Neural progenitor cell (in vitro differentiated cells): ENCODE results near the gene LYPD6B. TPM values are rescaled to one million over a fixed set of nuclear protein-coding genes. Genes with fewer than 3 reads are reported as not detected.

Source experiments
- DNase-seq: peaks from one replicate; pipeline ENCODE4 v3.0.0-alpha.2; 2016; ENCODE audit warnings: low spot score
- H2AFZ ChIP-seq: fragments of 200-600 bp; sonication (generic); replicated peaks from 2 replicates; pipeline ENCODE4 v1.6.1; 2016; ENCODE audit warnings: antibody characterized with exemption
- H3F3A ChIP-seq: fragments of 200-600 bp; sonication (generic); 2 replicates; pipeline ENCODE4 v1.6.1; 2016; ENCODE audit warnings: antibody characterized with exemption, low read depth
- H3K27ac ChIP-seq: fragments of 200-600 bp; sonication (generic); 2 replicates; pipeline ENCODE4 v1.5.1; 2016; ENCODE audit warnings: mild to moderate bottlenecking
- H3K27me3 ChIP-seq: fragments of 200-600 bp; sonication (generic); 2 replicates; pipeline ENCODE4 v1.6.1; 2016; ENCODE audit warnings: mild to moderate bottlenecking, moderate library complexity
- H3K36me3 ChIP-seq: fragments of 200-600 bp; sonication (generic); 2 replicates; pipeline ENCODE4 v1.5.1; 2016
- H3K4me1 ChIP-seq: fragments of 200-600 bp; sonication (generic); 2 replicates; pipeline ENCODE4 v1.6.1; 2016; ENCODE audit warnings: mixed run types
- H3K4me2 ChIP-seq: fragments of 200-600 bp; sonication (generic); 2 replicates; pipeline ENCODE4 v1.6.1; 2016
- H3K4me3 ChIP-seq: fragments of 200-600 bp; sonication (generic); 2 replicates; pipeline ENCODE4 v1.5.1; 2016
- H3K79me2 ChIP-seq: fragments of 200-600 bp; sonication (generic); 2 replicates; pipeline ENCODE4 v1.6.1; 2016; ENCODE audit warnings: low read depth
- H3K9ac ChIP-seq: fragments of 200-600 bp; sonication (generic); 2 replicates; pipeline ENCODE4 v1.6.1; 2016
- H3K9me3 ChIP-seq: fragments of 200-600 bp; sonication (generic); 2 replicates; pipeline ENCODE4 v1.5.1; 2016; ENCODE audit warnings: low read depth
- H4K20me1 ChIP-seq: fragments of 200-600 bp; sonication (generic); 2 replicates; pipeline ENCODE4 v1.6.1; 2016; ENCODE audit warnings: low read depth
- H3K27ac Mint-ChIP-seq: 3 replicates; pipeline ENCODE4 v1.8.0; 2021; ENCODE audit warnings: mixed read lengths
- H3K27me3 Mint-ChIP-seq: 2 replicates; pipeline ENCODE4 v1.8.0; 2022; ENCODE audit warnings: low read depth, mild to moderate bottlenecking, inconsistent platforms, moderate library complexity, mixed read lengths; ENCODE audit not compliant: insufficient read depth
- H3K36me3 Mint-ChIP-seq: 3 replicates; pipeline ENCODE4 v1.8.0; 2021; ENCODE audit warnings: mixed read lengths
- H3K4me1 Mint-ChIP-seq: 3 replicates; pipeline ENCODE4 v1.8.0; 2021; ENCODE audit warnings: mixed read lengths
- H3K4me3 Mint-ChIP-seq: 3 replicates; pipeline ENCODE4 v1.8.0; 2021; ENCODE audit warnings: mild to moderate bottlenecking, moderate library complexity, mixed read lengths
- H3K9me3 Mint-ChIP-seq: 3 replicates; pipeline ENCODE4 v1.8.0; 2020; ENCODE audit warnings: mixed read lengths
- EZH2 ChIP-seq: fragments of 200-600 bp; sonication (generic); IDR thresholded peaks from 2 replicates; pipeline ENCODE4 v1.6.1; 2017; ENCODE audit warnings: antibody characterized with exemption, mild to moderate bottlenecking, moderate library complexity
- EZH2phosphoT487 ChIP-seq: fragments of 200-600 bp; sonication (generic); IDR thresholded peaks from 2 replicates; pipeline ENCODE4 v1.6.1; 2017; ENCODE audit warnings: antibody characterized with exemption
- total RNA-seq: library from RNA; depleted of rRNA; stranded (reverse); fragments of >200 nt; gene quantifications from 2 replicates; pipeline ENCODE4 v1.2.3, GENCODE V29; 2015; ENCODE audit warnings: low replicate concordance
- TF ChIP-seq, protein P1 (sequence below): fragments of 200-600 bp; sonication (generic); IDR thresholded peaks from 2 replicates; pipeline ENCODE4 v1.5.1; 2017; ENCODE audit warnings: antibody characterized with exemption, mild to moderate bottlenecking

The LYPD6B gene
- total RNA-seq, 1 donor from 2014 or later = not detected

GRCh38 chr2:148992448-148992847 lies 46.1 kb upstream of the LYPD6B start:
- no peaks in the 10 kb centered on the region for H3K27me3 ChIP-seq
- Mint-ChIP-seq H3K27me3 (peaks cover 2% of the 10 kb centered on the region), H3K4me1 (no peaks in the 10 kb centered on the region), H3K27ac (no peak overlapping the region), H3K9me3 (no peaks in the 10 kb centered on the region), H3K4me3 (no peak overlapping the region), H3K36me3 (peaks cover 31% of the 10 kb centered on the region)
- H3K4me3 ChIP-seq = no peak overlapping the region
- H2AFZ ChIP-seq = no peak overlapping the region
- H3K36me3 ChIP-seq = peaks cover 14% of the 10 kb centered on the region
- H3K9ac ChIP-seq = no peak overlapping the region
- H3F3A ChIP-seq = no peaks in the 10 kb centered on the region
- H3K9me3 ChIP-seq = no peaks in the 10 kb centered on the region
- TF ChIP-seq EZH2phosphoT487 = no peak
- TF ChIP-seq, protein P1, sequence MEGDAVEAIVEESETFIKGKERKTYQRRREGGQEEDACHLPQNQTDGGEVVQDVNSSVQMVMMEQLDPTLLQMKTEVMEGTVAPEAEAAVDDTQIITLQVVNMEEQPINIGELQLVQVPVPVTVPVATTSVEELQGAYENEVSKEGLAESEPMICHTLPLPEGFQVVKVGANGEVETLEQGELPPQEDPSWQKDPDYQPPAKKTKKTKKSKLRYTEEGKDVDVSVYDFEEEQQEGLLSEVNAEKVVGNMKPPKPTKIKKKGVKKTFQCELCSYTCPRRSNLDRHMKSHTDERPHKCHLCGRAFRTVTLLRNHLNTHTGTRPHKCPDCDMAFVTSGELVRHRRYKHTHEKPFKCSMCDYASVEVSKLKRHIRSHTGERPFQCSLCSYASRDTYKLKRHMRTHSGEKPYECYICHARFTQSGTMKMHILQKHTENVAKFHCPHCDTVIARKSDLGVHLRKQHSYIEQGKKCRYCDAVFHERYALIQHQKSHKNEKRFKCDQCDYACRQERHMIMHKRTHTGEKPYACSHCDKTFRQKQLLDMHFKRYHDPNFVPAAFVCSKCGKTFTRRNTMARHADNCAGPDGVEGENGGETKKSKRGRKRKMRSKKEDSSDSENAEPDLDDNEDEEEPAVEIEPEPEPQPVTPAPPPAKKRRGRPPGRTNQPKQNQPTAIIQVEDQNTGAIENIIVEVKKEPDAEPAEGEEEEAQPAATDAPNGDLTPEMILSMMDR = no peak
- TF ChIP-seq EZH2 = no peak
- no peak overlapping the region for H3K4me2 ChIP-seq
- H3K79me2 ChIP-seq = no peaks in the 10 kb centered on the region
- no peak overlapping the region for H3K27ac ChIP-seq
- no peak for DNase-seq
- no peaks in the 10 kb centered on the region for H3K4me1 ChIP-seq
- no peaks in the 10 kb centered on the region for H4K20me1 ChIP-seq

DNA sequence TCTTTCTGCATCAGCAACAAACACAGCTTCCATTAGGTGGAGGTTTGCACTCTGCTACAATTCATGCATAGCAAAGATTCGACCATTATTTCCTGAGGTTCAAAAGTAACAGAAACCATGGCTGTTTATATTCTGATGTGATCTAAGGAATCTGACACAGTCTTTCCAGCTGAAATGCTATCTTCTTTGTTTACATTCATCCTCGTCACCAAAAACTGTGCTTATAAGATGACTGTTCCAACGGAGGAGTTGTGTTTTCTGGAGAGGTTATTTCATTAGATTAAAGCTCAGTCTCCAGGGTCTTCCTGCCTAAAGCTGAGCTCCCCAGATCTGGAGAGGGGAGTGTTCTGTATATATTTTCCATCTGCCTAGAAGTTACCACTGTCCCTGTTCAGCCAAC lies 45.1 kb upstream of the LYPD6B start:
- peaks cover 5% of the 10 kb centered on the region for H3F3A ChIP-seq

GRCh38 chr2:148994341-148994740 lies 44.2 kb upstream of the LYPD6B start:
- H3K4me1 Mint-ChIP-seq = peaks cover 11% of the 10 kb centered on the region
- H3K4me3 Mint-ChIP-seq = no peak overlapping the region
- H3K27me3 ChIP-seq = no peaks in the 10 kb centered on the region
- no peaks in the 10 kb centered on the region for H3K9me3 Mint-ChIP-seq
- peaks cover 6% of the 10 kb centered on the region for H3K4me1 ChIP-seq
- H3K4me2 ChIP-seq = no peak overlapping the region
- peaks cover 14% of the 10 kb centered on the region for H3K36me3 ChIP-seq
- H3K4me3 ChIP-seq = no peak overlapping the region
- H4K20me1 ChIP-seq = peaks cover 12% of the 10 kb centered on the region
- no peak for TF ChIP-seq EZH2phosphoT487
- peaks cover 13% of the 10 kb centered on the region for H3F3A ChIP-seq
- no peak overlapping the region for H2AFZ ChIP-seq
- H3K36me3 Mint-ChIP-seq = peaks cover 32% of the 10 kb centered on the region
- H3K9me3 ChIP-seq = no peaks in the 10 kb centered on the region
- DNase-seq = no peak
- no peaks in the 10 kb centered on the region for H3K79me2 ChIP-seq
- H3K9ac ChIP-seq = no peak overlapping the region
- no peak overlapping the region for H3K27ac ChIP-seq
- H3K27me3 Mint-ChIP-seq = no peaks in the 10 kb centered on the region
- H3K27ac Mint-ChIP-seq = no peak overlapping the region

More for the DNA sequence above, 45.1 kb upstream of the LYPD6B start:
- peaks cover 34% of the 10 kb centered on the region for H3K36me3 Mint-ChIP-seq
- Histone ChIP-seq H3K79me2 (no peaks in the 10 kb centered on the region), H3K4me1 (no peaks in the 10 kb centered on the region), H3K9me3 (no peaks in the 10 kb centered on the region), H3K9ac (no peak overlapping the region), H3K4me2 (no peak overlapping the region), H3K27ac (no peak overlapping the region), H2AFZ (no peak overlapping the region), H3K27me3 (no peaks in the 10 kb centered on the region), H3K4me3 (no peak overlapping the region), H3K36me3 (peaks cover 14% of the 10 kb centered on the region), H4K20me1 (peaks cover 5% of the 10 kb centered on the region)
- H3K9me3 Mint-ChIP-seq = no peaks in the 10 kb centered on the region
- DNase-seq = no peak
- H3K4me3 Mint-ChIP-seq = no peak overlapping the region
- H3K4me1 Mint-ChIP-seq = peaks cover 6% of the 10 kb centered on the region
- TF ChIP-seq EZH2phosphoT487 (no peak), EZH2 (no peak)
- TF ChIP-seq, protein P1 = no peak
- H3K27ac Mint-ChIP-seq = no peak overlapping the region
- H3K27me3 Mint-ChIP-seq = peaks cover 2% of the 10 kb centered on the region

GRCh38 chr2:148996805-148997204 lies 41.7 kb upstream of the LYPD6B start:
- no peak overlapping the region for H3K27ac Mint-ChIP-seq
- no peak overlapping the region for H3K4me3 Mint-ChIP-seq
- Histone ChIP-seq H3K4me3 (no peak overlapping the region), H3K9ac (no peak overlapping the region), H3K27ac (no peak overlapping the region), H3F3A (peaks cover 20% of the 10 kb centered on the region), H3K36me3 (peaks cover 17% of the 10 kb centered on the region), H3K27me3 (no peaks in the 10 kb centered on the region), H2AFZ (no peak overlapping the region), H3K4me1 (peaks cover 22% of the 10 kb centered on the region), H3K79me2 (no peaks in the 10 kb centered on the region), H3K4me2 (no peak overlapping the region), H4K20me1 (peaks cover 12% of the 10 kb centered on the region), H3K9me3 (no peaks in the 10 kb centered on the region)
- no peaks in the 10 kb centered on the region for H3K9me3 Mint-ChIP-seq
- no peaks in the 10 kb centered on the region for H3K27me3 Mint-ChIP-seq
- DNase-seq = no peak
- peaks cover 15% of the 10 kb centered on the region for H3K4me1 Mint-ChIP-seq
- peaks cover 39% of the 10 kb centered on the region for H3K36me3 Mint-ChIP-seq
- no peak for TF ChIP-seq EZH2phosphoT487
- TF ChIP-seq, protein P1 = no peak
- no peak for TF ChIP-seq EZH2
